Stimulated activated CD4-positive, alpha-beta T cell treated with anti-CD3 and anti-CD28 coated beads, Interleukin-2, amount 100 ng/mL, for 48 hours (primary cell): Measurements from ENCODE around the gene PCDHA12.
"Not testable (repeated sequence)": the region's sequence is repeated elsewhere in the genome, so short reads cannot be mapped to it uniquely, and the experiment has no call there.

ENCODE experiments used
- DNase-seq, 2 donors: peaks; one replicate each; pipeline ENCODE4 v3.0.0-alpha.2; 2020

Gene PCDHA12, protein sequence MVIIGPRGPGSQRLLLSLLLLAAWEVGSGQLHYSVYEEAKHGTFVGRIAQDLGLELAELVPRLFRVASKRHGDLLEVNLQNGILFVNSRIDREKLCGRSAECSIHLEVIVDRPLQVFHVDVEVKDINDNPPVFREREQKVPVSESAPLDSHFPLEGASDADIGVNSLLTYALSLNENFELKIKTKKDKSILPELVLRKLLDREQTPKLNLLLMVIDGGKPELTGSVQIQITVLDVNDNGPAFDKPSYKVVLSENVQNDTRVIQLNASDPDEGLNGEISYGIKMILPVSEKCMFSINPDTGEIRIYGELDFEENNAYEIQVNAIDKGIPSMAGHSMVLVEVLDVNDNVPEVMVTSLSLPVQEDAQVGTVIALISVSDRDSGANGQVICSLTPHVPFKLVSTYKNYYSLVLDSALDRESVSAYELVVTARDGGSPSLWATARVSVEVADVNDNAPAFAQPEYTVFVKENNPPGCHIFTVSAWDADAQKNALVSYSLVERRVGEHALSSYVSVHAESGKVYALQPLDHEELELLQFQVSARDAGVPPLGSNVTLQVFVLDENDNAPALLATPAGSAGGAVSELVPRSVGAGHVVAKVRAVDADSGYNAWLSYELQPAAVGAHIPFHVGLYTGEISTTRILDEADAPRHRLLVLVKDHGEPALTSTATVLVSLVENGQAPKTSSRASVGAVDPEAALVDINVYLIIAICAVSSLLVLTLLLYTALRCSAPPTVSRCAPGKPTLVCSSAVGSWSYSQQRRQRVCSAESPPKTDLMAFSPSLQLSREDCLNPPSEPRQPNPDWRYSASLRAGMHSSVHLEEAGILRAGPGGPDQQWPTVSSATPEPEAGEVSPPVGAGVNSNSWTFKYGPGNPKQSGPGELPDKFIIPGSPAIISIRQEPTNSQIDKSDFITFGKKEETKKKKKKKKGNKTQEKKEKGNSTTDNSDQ

DNA sequence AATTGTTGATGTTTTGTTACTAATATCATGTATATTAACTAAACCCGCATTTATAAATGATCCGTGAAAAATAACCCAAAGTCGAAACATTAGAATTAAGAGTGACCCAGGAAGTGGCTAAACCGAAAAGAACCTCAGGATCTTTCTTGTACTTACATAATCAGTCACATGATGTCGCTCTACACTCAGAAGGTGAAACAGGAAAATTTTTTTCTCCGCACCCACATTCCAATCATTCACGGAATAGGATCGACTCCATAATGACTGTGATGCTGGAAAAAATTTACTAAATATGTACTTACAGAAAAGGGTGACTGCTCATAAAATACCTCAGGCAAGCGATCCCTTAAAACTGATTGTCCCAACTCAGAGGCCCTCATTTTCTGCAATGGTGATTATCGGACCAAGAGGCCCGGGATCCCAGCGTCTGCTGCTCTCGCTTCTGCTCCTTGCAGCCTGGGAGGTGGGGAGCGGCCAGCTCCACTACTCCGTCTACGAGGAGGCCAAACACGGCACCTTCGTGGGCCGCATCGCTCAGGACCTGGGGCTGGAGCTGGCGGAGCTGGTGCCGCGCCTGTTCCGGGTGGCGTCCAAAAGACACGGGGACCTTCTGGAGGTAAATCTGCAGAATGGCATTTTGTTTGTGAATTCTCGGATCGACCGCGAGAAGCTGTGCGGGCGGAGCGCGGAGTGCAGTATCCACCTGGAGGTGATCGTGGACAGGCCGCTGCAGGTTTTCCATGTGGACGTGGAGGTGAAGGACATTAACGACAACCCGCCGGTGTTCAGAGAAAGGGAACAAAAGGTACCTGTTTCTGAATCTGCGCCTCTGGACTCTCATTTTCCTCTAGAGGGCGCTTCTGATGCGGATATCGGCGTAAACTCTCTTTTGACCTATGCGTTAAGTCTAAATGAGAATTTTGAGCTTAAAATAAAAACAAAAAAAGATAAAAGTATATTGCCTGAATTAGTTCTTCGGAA, at the start of gene PCDHA12:
Gene PCDHA12 (plus strand): TSS at position 224 of the 981 bp plus-strand sequence. CDS start 165 bp downstream, at position 389.
- no peak for DNase-seq

- DNase-seq, result no peak
Observed at GRCh38 chr5:140827704-140828361, 47.3 kb upstream of the PCDHA12 start, which contains the start of gene PCDHA6. TSS of gene PCDHA6 (plus strand) at chr5:140827960. CDS start at chr5:140828092, 132 bp downstream.

- no peak for DNase-seq
Observed at GRCh38 chr5:140828362-140828737, 46.8 kb upstream of the PCDHA12 start.

DNA sequence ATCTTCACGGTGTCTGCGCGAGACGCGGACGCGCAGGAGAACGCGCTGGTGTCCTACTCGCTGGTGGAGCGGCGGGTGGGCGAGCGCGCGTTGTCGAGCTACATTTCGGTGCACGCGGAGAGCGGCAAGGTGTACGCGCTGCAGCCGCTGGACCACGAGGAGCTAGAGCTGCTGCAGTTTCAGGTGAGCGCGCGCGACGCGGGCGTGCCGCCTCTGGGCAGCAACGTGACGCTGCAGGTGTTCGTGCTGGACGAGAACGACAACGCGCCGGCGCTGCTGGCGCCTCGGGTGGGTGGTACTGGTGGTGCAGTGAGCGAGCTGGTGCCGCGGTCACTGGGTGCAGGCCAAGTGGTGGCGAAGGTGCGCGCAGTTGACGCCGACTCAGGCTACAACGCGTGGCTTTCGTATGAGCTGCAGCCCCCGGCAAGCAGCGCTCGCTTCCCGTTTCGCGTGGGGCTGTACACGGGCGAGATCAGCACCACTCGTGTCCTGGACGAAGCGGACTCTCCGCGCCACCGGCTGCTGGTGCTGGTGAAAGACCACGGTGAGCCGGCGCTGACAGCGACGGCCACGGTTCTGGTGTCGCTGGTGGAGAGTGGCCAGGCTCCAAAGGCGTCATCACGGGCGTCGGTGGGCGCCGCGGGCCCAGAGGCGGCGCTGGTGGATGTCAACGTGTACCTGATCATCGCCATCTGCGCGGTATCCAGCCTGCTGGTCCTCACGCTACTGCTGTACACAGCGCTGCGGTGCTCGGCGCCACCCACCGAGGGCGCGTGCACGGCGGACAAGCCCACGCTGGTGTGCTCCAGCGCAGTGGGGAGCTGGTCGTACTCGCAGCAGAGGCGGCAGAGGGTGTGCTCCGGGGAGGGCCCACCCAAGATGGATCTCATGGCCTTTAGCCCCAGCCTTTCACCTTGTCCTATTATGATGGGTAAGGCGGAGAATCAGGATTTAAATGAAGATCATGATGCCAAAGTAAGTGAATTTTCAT, 45.3 kb upstream of the PCDHA12 start:
- DNase-seq, result not testable (repeated sequence)

DNA sequence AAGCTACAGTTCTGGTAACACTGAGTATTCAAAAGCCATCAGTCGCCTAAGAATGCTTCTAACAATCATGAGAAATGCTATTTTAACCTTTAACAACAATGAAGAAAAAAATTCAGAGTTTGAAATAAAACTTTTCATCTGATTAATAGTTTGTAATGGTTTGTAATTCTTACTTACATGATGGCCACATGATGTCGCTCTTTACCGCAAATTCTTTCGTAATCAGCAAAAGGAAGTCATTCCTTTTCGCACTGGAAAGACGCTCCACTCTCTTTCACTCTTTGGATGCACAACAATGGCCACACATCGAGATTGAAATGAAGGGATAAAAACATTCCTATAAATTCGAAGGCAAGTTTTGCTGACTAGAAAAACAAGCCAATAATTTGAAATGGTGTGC, 41.1 kb upstream of the PCDHA12 start, which contains the start of gene PCDHA7:
Gene PCDHA7 (plus strand): TSS at position 277 of the 400 bp plus-strand sequence. CDS start 115 bp downstream, at position 392.
- no peak for DNase-seq

GRCh38 chr5:140834439-140835008, 40.6 kb upstream of the PCDHA12 start:
- DNase-seq, result not testable (repeated sequence)

- DNase-seq, result no peak
Observed at GRCh38 chr5:140835622-140836510, 39.2 kb upstream of the PCDHA12 start.

- peak in 1 of 2 donors; percentile 24 for DNase-seq
Observed at GRCh38 chr5:140840978-140841962, 33.8 kb upstream of the PCDHA12 start, which contains the start of gene PCDHA8. TSS of gene PCDHA8 (plus strand) at chr5:140841187. CDS start at chr5:140841322, 135 bp downstream.

GRCh38 chr5:140842798-140843733, 32.0 kb upstream of the PCDHA12 start:
- DNase-seq, result no peak

GRCh38 chr5:140848139-140849102, 26.7 kb upstream of the PCDHA12 start, which contains the start of gene PCDHA9:
TSS of gene PCDHA9 (plus strand) at chr5:140848382. CDS start at chr5:140848496, 114 bp downstream.
- DNase-seq, result not testable (repeated sequence)

DNA sequence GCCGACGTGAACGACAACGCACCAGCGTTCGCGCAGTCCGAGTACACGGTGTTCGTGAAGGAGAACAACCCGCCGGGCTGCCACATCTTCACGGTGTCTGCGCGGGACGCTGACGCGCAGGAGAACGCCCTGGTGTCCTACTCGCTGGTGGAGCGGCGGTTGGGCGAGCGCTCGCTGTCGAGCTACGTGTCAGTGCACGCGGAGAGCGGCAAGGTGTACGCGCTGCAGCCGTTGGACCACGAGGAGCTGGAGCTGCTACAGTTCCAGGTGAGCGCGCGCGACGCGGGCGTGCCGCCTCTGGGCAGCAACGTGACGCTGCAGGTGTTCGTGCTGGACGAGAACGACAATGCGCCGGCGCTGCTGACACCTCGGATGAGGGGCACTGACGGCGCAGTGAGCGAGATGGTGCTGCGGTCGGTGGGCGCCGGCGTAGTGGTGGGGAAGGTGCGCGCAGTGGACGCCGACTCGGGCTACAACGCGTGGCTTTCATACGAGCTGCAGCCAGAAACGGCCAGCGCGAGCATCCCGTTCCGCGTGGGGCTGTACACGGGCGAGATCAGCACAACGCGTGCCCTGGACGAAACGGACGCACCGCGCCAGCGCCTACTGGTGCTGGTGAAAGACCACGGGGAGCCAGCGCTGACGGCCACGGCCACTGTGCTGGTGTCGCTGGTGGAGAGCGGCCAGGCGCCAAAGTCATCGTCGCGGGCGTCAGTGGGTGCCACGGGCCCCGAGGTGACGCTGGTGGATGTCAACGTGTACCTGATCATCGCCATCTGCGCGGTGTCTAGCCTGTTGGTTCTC, 25.1 kb upstream of the PCDHA12 start:
- DNase-seq, result not testable (repeated sequence)

DNA sequence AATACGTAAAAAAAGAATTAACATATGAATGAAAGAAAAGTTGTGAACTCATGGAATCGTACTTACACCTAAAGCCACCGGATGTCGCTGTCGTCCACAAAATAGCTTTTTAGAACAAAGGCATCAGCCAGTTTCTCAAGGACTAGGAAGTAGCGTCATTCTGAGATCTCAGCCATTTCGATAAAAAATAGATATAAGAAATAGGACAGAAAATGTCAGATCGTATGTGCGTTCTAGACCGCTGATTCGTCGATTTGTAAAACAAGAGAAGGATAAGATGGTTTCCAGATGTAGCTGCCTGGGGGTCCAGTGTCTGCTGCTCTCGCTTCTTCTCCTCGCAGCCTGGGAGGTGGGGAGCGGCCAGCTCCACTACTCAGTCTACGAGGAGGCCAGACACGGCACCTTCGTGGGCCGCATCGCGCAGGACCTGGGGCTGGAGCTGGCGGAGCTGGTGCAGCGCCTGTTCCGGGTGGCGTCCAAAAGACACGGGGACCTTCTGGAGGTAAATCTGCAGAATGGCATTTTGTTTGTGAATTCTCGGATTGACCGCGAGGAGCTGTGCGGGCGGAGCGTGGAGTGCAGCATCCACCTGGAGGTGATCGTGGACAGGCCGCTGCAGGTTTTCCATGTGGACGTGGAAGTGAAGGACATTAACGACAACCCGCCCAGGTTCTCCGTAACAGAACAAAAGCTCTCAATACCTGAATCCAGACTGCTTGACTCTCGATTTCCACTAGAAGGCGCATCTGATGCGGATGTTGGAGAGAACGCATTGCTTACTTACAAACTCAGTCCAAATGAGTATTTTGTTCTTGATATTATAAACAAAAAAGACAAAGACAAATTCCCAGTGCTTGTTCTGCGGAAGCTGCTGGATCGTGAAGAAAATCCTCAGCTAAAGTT, 19.1 kb upstream of the PCDHA12 start, which contains the start of gene PCDHA10:
Gene PCDHA10 (plus strand): TSS at position 126 of the 903 bp plus-strand sequence. CDS start 152 bp downstream, at position 278.
- no peak for DNase-seq
